Measurements from ENCODE around the gene SLC19A1.

DNA sequence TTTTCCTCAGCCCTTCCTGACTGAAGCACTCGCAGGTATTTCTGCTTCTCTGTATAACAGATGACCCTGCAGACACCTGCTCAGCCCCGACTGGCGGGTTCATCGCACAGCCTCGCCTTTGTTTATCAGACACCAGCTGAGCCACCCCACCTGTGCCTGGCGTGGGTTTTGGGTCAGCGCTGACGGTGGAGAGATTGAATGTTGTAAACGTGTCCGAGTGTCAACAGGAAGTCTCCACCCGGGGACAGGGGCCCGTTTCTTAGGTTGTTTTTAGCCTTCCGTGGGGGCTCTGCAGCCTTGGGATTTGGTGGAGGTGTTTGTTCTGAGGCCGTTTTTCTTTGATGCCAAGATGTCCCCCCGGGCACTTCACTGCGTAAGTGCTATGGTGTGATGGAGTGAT, 77.1 kb downstream of the SLC19A1 start:
- no peak for TF ChIP-seq POLR2A (IDR thresholded peaks at IDR 0.05; ENCODE audit: low read depth, low read length)
- TF ChIP-seq POLR2AphosphoS5 (IDR thresholded peaks at IDR 0.05; ENCODE audit: low read depth, low read length) = no peak
- TF ChIP-seq TAF1 (IDR thresholded peaks at IDR 0.05; ENCODE audit: borderline replicate concordance, low read depth, low read length) = no peak
